ENCODE measurements around the gene LGALS7.

LGALS7 gene

GRCh38 chr19:38728752-38729541, 44.4 kb downstream of the LGALS7 start:
- H3K9me3 ChIP-seq (ENCODE audit: insufficient read depth, low read depth, low read length): no peaks in the 10 kb centered on the region
- no peak for TF ChIP-seq EZH2phosphoT487 (IDR thresholded peaks at IDR 0.05; ENCODE audit: borderline replicate concordance)
- no peak for TF ChIP-seq CTCF (conservative IDR thresholded peaks at IDR 0.05; ENCODE audit: low read length)
- no peaks in the 10 kb centered on the region for H3K9me2 ChIP-seq (replicated peaks; ENCODE audit: low read depth, low read length)
- H3K79me2 ChIP-seq (ENCODE audit: insufficient read depth, low read length): no peaks in the 10 kb centered on the region
- no peaks in the 10 kb centered on the region for H3F3A ChIP-seq (ENCODE audit: low read depth)
- H4K20me1 ChIP-seq (ENCODE audit: insufficient read depth, low read length, poor library complexity, severe bottlenecking): peaks cover 3% of the 10 kb centered on the region
- no peak overlapping the region for H3K9ac ChIP-seq (ENCODE audit: low read depth, low read length, poor library complexity, severe bottlenecking)
- no peak overlapping the region for H2AFZ ChIP-seq (ENCODE audit: low read length)
- H3K4me2 ChIP-seq (ENCODE audit: low read depth, low read length, poor library complexity, severe bottlenecking): no peak overlapping the region
- no peak overlapping the region for H3K4me3 ChIP-seq (ENCODE audit: low read length, poor library complexity, severe bottlenecking)
- peaks cover 59% of the 10 kb centered on the region; the same call in 1 of the 2 replicates for H3K36me3 ChIP-seq (ENCODE audit: insufficient read depth, low read length)
- peaks cover 10% of the 10 kb centered on the region for H3K4me1 ChIP-seq (ENCODE audit: insufficient read depth, low read length, poor library complexity, severe bottlenecking)
- no peaks in the 10 kb centered on the region for H3K27me3 ChIP-seq (ENCODE audit: insufficient read depth, low read length, poor library complexity, severe bottlenecking)

GRCh38 chr19:38727868-38728660, 45.3 kb downstream of the LGALS7 start:
- Histone ChIP-seq H4K20me1 (ENCODE audit: insufficient read depth, low read length, poor library complexity, severe bottlenecking) (peaks cover 3% of the 10 kb centered on the region), H3K36me3 (ENCODE audit: insufficient read depth, low read length) (peaks cover 68% of the 10 kb centered on the region; the same call in 1 of the 2 replicates), H3K9me2 (replicated peaks; ENCODE audit: low read depth, low read length) (no peaks in the 10 kb centered on the region), H3K4me1 (ENCODE audit: insufficient read depth, low read length, poor library complexity, severe bottlenecking) (peaks cover under 1% of the 10 kb centered on the region), H3K4me3 (ENCODE audit: low read length, poor library complexity, severe bottlenecking) (no peak overlapping the region), H3F3A (ENCODE audit: low read depth) (no peaks in the 10 kb centered on the region), H2AFZ (ENCODE audit: low read length) (no peak overlapping the region), H3K9me3 (ENCODE audit: insufficient read depth, low read depth, low read length) (no peaks in the 10 kb centered on the region), H3K79me2 (ENCODE audit: insufficient read depth, low read length) (no peaks in the 10 kb centered on the region), H3K27me3 (ENCODE audit: insufficient read depth, low read length, poor library complexity, severe bottlenecking) (no peaks in the 10 kb centered on the region), H3K9ac (ENCODE audit: low read depth, low read length, poor library complexity, severe bottlenecking) (no peak overlapping the region), H3K4me2 (ENCODE audit: low read depth, low read length, poor library complexity, severe bottlenecking) (no peak overlapping the region)
- no peak for TF ChIP-seq EZH2phosphoT487 (IDR thresholded peaks at IDR 0.05; ENCODE audit: borderline replicate concordance)
- no peak for TF ChIP-seq CTCF (conservative IDR thresholded peaks at IDR 0.05; ENCODE audit: low read length)

GRCh38 chr19:38727306-38727867, 45.9 kb downstream of the LGALS7 start:
- H4K20me1 ChIP-seq (ENCODE audit: insufficient read depth, low read length, poor library complexity, severe bottlenecking): peaks cover 3% of the 10 kb centered on the region
- no peaks in the 10 kb centered on the region for H3K79me2 ChIP-seq (ENCODE audit: insufficient read depth, low read length)
- H3K36me3 ChIP-seq (ENCODE audit: insufficient read depth, low read length): peaks cover 75% of the 10 kb centered on the region; the same call in 1 of the 2 replicates
- H3K9ac ChIP-seq (ENCODE audit: low read depth, low read length, poor library complexity, severe bottlenecking): no peak overlapping the region
- no peaks in the 10 kb centered on the region for H3F3A ChIP-seq (ENCODE audit: low read depth)
- H3K9me2 ChIP-seq (replicated peaks; ENCODE audit: low read depth, low read length): no peaks in the 10 kb centered on the region
- H3K4me1 ChIP-seq (ENCODE audit: insufficient read depth, low read length, poor library complexity, severe bottlenecking): no peaks in the 10 kb centered on the region
- TF ChIP-seq EZH2phosphoT487 (IDR thresholded peaks at IDR 0.05; ENCODE audit: borderline replicate concordance): no peak
- TF ChIP-seq CTCF (conservative IDR thresholded peaks at IDR 0.05; ENCODE audit: low read length): no peak
- H3K4me2 ChIP-seq (ENCODE audit: low read depth, low read length, poor library complexity, severe bottlenecking): no peak overlapping the region
- H3K27me3 ChIP-seq (ENCODE audit: insufficient read depth, low read length, poor library complexity, severe bottlenecking): no peaks in the 10 kb centered on the region
- H2AFZ ChIP-seq (ENCODE audit: low read length): no peak overlapping the region
- H3K4me3 ChIP-seq (ENCODE audit: low read length, poor library complexity, severe bottlenecking): no peak overlapping the region
- H3K9me3 ChIP-seq (ENCODE audit: insufficient read depth, low read depth, low read length): no peaks in the 10 kb centered on the region

All from Loucy (cell line).